ENCODE data around the gene RPL38. TPM values are rescaled to one million over a fixed set of nuclear protein-coding genes. Genes with fewer than 3 reads are reported as not detected.

The RPL38 gene
- total and polyA plus RNA-seq, 2 experiments from 2014 or later = 286 to 5,312 TPM

GRCh38 chr17:74237321-74237720 is 33.8 kb downstream of the RPL38 start:
- TF ChIP-seq STAT1 (IDR thresholded peaks at IDR 0.05; ENCODE audit: unreplicated experiment) (no peak), EZH2phosphoT487 (IDR thresholded peaks at IDR 0.05; ENCODE audit: unreplicated experiment) (no peak), REST (IDR thresholded peaks at IDR 0.05; ENCODE audit: unreplicated experiment) (no peak), NANOG (IDR thresholded peaks at IDR 0.05; ENCODE audit: borderline replicate concordance) (no peak), ZNF462 (CRISPR knock-in tag; IDR thresholded peaks at IDR 0.05) (no peak), CREB1 (CRISPR knock-in tag; IDR thresholded peaks at IDR 0.05; ENCODE audit: low read depth) (no peak), ZNF331 (CRISPR knock-in tag; IDR thresholded peaks at IDR 0.05; ENCODE audit: low read depth) (no peak), POLR2AphosphoS5 (IDR thresholded peaks at IDR 0.05; ENCODE audit: low read depth) (no peak), ZNF114 (CRISPR knock-in tag; IDR thresholded peaks at IDR 0.05) (no peak), ETS1 (IDR thresholded peaks at IDR 0.05) (no peak), EZH2 (IDR thresholded peaks at IDR 0.05; ENCODE audit: low read depth, unreplicated experiment) (no peak), JUNB (IDR thresholded peaks at IDR 0.05; ENCODE audit: unreplicated experiment) (no peak)
- TF ChIP-seq, protein P1, sequence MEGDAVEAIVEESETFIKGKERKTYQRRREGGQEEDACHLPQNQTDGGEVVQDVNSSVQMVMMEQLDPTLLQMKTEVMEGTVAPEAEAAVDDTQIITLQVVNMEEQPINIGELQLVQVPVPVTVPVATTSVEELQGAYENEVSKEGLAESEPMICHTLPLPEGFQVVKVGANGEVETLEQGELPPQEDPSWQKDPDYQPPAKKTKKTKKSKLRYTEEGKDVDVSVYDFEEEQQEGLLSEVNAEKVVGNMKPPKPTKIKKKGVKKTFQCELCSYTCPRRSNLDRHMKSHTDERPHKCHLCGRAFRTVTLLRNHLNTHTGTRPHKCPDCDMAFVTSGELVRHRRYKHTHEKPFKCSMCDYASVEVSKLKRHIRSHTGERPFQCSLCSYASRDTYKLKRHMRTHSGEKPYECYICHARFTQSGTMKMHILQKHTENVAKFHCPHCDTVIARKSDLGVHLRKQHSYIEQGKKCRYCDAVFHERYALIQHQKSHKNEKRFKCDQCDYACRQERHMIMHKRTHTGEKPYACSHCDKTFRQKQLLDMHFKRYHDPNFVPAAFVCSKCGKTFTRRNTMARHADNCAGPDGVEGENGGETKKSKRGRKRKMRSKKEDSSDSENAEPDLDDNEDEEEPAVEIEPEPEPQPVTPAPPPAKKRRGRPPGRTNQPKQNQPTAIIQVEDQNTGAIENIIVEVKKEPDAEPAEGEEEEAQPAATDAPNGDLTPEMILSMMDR (conservative IDR thresholded peaks at IDR 0.05; ENCODE audit: low read depth in 2 of 2) = no peak
- Mint-ChIP-seq H3K27ac (no peak overlapping the region), H3K4me3 (no peak overlapping the region), H3K4me1 (peaks cover 20% of the 10 kb centered on the region), H3K9me3 (no peaks in the 10 kb centered on the region; the same call in 1 of the 3 replicates), H3K36me3 (ENCODE audit: low read depth) (no peaks in the 10 kb centered on the region), H3K27me3 (ENCODE audit: insufficient read depth, low read depth, poor library complexity) (peaks cover 9% of the 10 kb centered on the region)
- H4K20me1 ChIP-seq (replicated peaks; ENCODE audit: insufficient read depth) = no peaks in the 10 kb centered on the region
- H3K9me2 ChIP-seq (ENCODE audit: insufficient read depth) = no peaks in the 10 kb centered on the region
- peaks cover 6% of the 10 kb centered on the region; the same call in 1 of the 2 replicates for H3K4me1 ChIP-seq (ENCODE audit: insufficient read depth)
- H2AFZ ChIP-seq = no peak overlapping the region
- H3K36me3 ChIP-seq (ENCODE audit: insufficient read depth) = no peaks in the 10 kb centered on the region
- no peak overlapping the region for H3K4me2 ChIP-seq
- H3K27me3 ChIP-seq (ENCODE audit: insufficient read depth) = no peaks in the 10 kb centered on the region
- no peaks in the 10 kb centered on the region for H3F3A ChIP-seq (replicated peaks; ENCODE audit: low read depth)
- DNase-seq (ENCODE audit: low spot score) = no peak
- no peak overlapping the region for H3K4me3 ChIP-seq
- H3K79me2 ChIP-seq (replicated peaks; ENCODE audit: insufficient read depth) = no peaks in the 10 kb centered on the region
- H3K27ac ChIP-seq (ENCODE audit: low read depth) = no peak overlapping the region
- no peak for ATAC-seq

Data from GM23338 (cell line).